Bronchial epithelial cell (primary cell): ENCODE data around the gene RRAGC. TPM values are rescaled to one million over a fixed set of nuclear protein-coding genes. Genes with fewer than 3 reads are reported as not detected.

Source experiments
- DNase-seq: peaks from one replicate; pipeline ENCODE4 v3.0.0-alpha.2; 2010; ENCODE audit warnings: low read depth
- FAIRE-seq: peaks from 2 replicates; lab custom pipeline; 2011; peaks lifted over from hg19 to GRCh38; lab: Jason Lieb, UNC
- H3K27me3 ChIP-seq: 2 replicates; pipeline ENCODE4 v1.5.1; 2011; ENCODE audit warnings: low read length; ENCODE audit not compliant: control insufficient read depth, insufficient read depth
- H3K36me3 ChIP-seq: 2 replicates; pipeline ENCODE4 v1.5.1; 2011; ENCODE audit warnings: low read length; ENCODE audit not compliant: control insufficient read depth, insufficient read depth
- H3K4me3 ChIP-seq: 2 replicates; pipeline ENCODE4 v1.5.1; 2011; ENCODE audit warnings: mild to moderate bottlenecking, low read depth, low read length, control low read depth
- total RNA-seq: library from RNA; depleted of rRNA; stranded (reverse); fragments of >200 nt; gene quantifications from 2 replicates; pipeline ENCODE4 v1.2.1, GENCODE V29; 2014
- TF ChIP-seq, protein P1 (sequence below): IDR thresholded peaks from 2 replicates; pipeline ENCODE4 v1.5.1; 2011; ENCODE audit warnings: mild to moderate bottlenecking, moderate library complexity, low read length, control low read depth, inconsistent platforms; ENCODE audit not compliant: insufficient read depth, severe bottlenecking

RRAGC gene
- total RNA-seq, 1 donor from 2014 or later = 23.4 TPM

DNA sequence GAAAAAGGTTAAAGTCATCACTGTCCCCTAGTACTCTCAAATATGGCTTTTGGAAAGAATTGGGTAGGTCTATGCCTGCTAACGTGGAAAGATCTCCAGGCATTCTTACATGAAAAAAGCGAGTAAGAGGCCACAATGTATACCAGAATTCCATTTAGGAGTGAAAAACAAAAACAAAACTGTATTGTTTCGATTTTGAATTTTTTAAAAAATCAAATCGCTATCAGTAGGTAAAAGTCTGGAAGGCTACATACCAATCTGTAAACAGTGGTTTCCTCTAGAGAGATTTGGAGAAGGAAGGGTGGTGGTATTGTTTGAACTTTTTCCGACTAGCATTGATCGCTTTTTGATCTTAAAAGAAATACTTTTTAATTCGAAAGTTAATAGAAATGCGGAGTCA lies 55.9 kb downstream of the RRAGC start:
- H3K4me3 ChIP-seq = no peak overlapping the region
- TF ChIP-seq, protein P1, sequence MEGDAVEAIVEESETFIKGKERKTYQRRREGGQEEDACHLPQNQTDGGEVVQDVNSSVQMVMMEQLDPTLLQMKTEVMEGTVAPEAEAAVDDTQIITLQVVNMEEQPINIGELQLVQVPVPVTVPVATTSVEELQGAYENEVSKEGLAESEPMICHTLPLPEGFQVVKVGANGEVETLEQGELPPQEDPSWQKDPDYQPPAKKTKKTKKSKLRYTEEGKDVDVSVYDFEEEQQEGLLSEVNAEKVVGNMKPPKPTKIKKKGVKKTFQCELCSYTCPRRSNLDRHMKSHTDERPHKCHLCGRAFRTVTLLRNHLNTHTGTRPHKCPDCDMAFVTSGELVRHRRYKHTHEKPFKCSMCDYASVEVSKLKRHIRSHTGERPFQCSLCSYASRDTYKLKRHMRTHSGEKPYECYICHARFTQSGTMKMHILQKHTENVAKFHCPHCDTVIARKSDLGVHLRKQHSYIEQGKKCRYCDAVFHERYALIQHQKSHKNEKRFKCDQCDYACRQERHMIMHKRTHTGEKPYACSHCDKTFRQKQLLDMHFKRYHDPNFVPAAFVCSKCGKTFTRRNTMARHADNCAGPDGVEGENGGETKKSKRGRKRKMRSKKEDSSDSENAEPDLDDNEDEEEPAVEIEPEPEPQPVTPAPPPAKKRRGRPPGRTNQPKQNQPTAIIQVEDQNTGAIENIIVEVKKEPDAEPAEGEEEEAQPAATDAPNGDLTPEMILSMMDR = no peak
- H3K27me3 ChIP-seq = peaks cover 9% of the 10 kb centered on the region
- peak; percentile 3 for DNase-seq
- no peak for FAIRE-seq
- no peaks in the 10 kb centered on the region for H3K36me3 ChIP-seq

DNA sequence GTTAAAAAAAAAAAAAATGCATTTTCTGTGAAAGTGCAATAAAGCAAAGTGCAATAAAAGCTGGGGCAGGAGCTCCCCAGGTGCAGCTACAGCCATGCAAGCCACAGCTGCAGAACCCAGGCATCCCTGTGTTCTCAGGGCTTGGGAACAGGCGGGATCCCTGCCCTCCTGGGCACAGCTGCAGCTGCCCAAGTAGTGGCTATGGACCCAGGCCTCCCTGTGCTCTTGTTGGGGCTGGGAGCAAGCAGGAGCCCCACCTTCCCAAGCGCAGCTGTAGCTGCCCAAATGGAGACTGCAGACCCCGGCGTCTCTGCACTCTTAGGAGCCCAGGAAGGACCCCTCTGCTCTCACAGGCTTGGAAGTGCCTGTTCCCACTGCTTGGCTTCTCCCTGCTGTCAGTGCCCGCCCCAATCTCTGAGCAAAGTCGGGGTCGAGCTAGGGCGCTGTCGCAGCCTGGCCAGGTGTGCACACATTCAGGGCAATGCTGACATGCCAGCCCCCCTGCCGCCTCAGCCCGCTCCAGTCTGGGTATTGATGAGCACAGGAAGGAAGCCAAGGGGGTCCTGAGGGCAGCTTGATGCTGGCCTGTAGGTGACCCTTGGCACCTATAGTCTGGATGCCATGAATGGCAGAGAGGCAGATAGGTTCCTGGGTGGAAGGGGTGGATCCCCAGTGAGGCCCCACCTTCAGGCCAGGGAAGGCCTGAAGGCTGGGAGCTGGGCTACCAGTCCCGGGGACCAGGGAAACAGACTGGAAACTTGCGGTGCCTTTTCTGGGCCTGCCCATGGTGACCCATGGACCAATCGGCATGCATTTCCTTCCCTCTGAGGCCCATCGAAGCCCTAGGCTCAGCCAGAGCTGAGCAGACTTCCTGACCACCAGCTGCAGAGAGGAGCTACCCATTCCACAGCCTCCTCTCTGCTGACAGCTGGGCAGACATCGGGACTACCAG lies 58.6 kb downstream of the RRAGC start:
- DNase-seq (no peak), FAIRE-seq (no peak)
- H3K27me3 ChIP-seq = peaks cover 6% of the 10 kb centered on the region
- no peak overlapping the region for H3K4me3 ChIP-seq
- H3K36me3 ChIP-seq = no peaks in the 10 kb centered on the region
- TF ChIP-seq, protein P1 = no peak

DNA sequence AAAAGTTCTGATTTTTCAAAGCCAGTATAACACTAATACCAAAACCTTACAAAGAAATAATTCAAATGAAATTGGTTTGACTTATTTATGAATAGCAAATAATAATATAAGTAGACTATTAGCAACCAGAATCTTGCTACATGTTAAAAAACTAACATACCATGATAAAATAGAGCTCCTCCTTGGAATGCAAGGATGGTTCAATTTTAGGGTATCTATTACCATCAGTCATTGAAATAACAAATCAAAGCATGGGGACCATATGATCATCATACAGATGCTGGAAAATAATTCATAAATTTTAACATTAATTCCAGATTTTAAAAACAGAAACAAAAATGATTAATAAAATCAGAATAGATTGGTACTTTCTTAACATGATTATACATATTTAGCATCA lies 66.3 kb downstream of the RRAGC start:
- H3K4me3 ChIP-seq = no peak overlapping the region
- H3K36me3 ChIP-seq = no peaks in the 10 kb centered on the region
- no peak for DNase-seq
- FAIRE-seq = no peak
- peaks cover 2% of the 10 kb centered on the region for H3K27me3 ChIP-seq
- TF ChIP-seq, protein P1 = no peak

DNA sequence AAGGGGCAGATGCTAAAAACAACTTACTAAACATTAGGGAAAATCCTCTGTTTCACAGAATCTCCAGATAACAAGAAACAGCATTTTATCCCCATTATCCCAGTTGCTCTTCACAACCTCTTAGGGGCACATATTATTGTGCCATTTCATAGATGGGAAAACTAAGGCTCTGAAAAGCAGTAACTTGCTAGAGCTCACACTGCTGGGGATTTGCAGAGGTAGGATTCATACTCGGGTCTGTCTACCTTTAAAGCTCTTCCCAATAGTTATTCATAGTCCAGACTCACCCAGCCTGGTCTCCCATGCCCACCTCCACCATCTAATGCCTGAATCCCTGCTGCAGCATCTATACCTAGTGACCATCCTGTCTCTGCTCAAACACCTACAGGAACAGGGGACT lies 67.7 kb downstream of the RRAGC start:
- H3K4me3 ChIP-seq = no peak overlapping the region
- H3K27me3 ChIP-seq = peaks cover 2% of the 10 kb centered on the region
- no peaks in the 10 kb centered on the region for H3K36me3 ChIP-seq
- no peak for DNase-seq
- no peak for FAIRE-seq
- TF ChIP-seq, protein P1 = no peak

DNA sequence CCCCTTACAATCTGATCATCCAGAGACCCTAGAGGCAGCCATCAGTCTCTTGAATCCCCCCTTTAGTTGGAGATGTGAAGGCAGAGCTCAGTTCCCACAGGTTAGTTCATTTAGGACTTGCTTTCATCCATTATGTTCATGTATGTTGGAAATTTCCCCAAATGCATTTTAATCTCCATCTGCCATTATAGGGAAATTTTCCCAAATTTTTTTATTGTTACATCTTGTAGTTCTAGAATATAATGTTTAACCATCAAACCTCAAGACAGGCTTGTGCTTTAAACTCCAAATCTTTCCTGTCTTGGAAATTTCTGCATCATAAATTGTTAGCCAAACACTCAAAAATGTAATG lies 68.4 kb downstream of the RRAGC start:
- TF ChIP-seq, protein P1 = no peak
- no peak for FAIRE-seq

More for the DNA sequence above, 68.4 kb downstream of the RRAGC start:
- H3K27me3 ChIP-seq = peaks cover 2% of the 10 kb centered on the region
- no peak for DNase-seq
- H3K4me3 ChIP-seq = no peak overlapping the region
- H3K36me3 ChIP-seq = no peaks in the 10 kb centered on the region
